ENCODE measurements around the gene EVA1C. TPM values are rescaled to one million over a fixed set of nuclear protein-coding genes. Genes with fewer than 3 reads are reported as not detected.

Gene EVA1C
- total and polyA plus RNA-seq, 2 donors (not counting 3 experiments of a cell fraction or from before 2014, with no cell fraction given), result 22.8 to 38.6 TPM

GRCh38 chr21:32484706-32485380 lies 72.3 kb downstream of the EVA1C start:
- dilution Hi-C loops (cut with MboI; ENCODE audit: extremely low pct_ligation_motif_present, low sequenced_read_pairs), result no loop called here
- Histone ChIP-seq H3K4me2 (ENCODE audit: insufficient read depth, low read length) (no peak overlapping the region), H4K20me1 (replicated peaks; ENCODE audit: control insufficient read depth, extremely low read depth, insufficient read depth, low read length) (no peaks in the 10 kb centered on the region), H3K4me1 (ENCODE audit: control insufficient read depth, extremely low read depth, insufficient read depth, low read length) (peaks cover under 1% of the 10 kb centered on the region), H3K36me3 (ENCODE audit: control insufficient read depth in 2 of 2, extremely low read depth in 1 of 2, insufficient read depth in 2 of 2, low read length in 2 of 2) (no peaks in the 10 kb centered on the region), H3K9me3 (replicated peaks; ENCODE audit: control insufficient read depth, insufficient read depth, low read length) (no peaks in the 10 kb centered on the region), H3K27me3 (ENCODE audit: control insufficient read depth in 2 of 2, insufficient read depth in 2 of 2, low read length in 2 of 2) (no peaks in the 10 kb centered on the region), H3K4me3 (replicated peaks in 1 of 3; ENCODE audit: insufficient read depth in 1 of 3, low read depth in 1 of 3, low read length in 3 of 3) (no peak overlapping the region), H3K9ac (replicated peaks; ENCODE audit: extremely low read depth, insufficient read depth, low read length) (no peak overlapping the region), H3K27ac (ENCODE audit: insufficient read depth, low read depth, low read length) (no peak overlapping the region), H3K79me2 (ENCODE audit: control insufficient read depth, insufficient read depth, low read length) (no peaks in the 10 kb centered on the region), H3K9me1 (replicated peaks; ENCODE audit: control insufficient read depth, extremely low read depth, insufficient read depth, low read length) (no peaks in the 10 kb centered on the region), H2AFZ (ENCODE audit: low read depth, low read length) (no peak overlapping the region)
- no TSS peak for BruUV-seq (replicated peaks)
- DNase-seq (ENCODE audit: low read depth, low spot score) (no peak), FAIRE-seq (no peak)
- intact Hi-C loops (cut with micrococcal nuclease), result no loop called here
- TF ChIP-seq JUN (IDR thresholded peaks at IDR 0.05; ENCODE audit: borderline replicate concordance, insufficient read depth, insufficient read length, low read depth), result no peak
- TF ChIP-seq MYC (IDR thresholded peaks at IDR 0.05; ENCODE audit: low read depth, low read length), result no peak
- TF ChIP-seq, protein P1, sequence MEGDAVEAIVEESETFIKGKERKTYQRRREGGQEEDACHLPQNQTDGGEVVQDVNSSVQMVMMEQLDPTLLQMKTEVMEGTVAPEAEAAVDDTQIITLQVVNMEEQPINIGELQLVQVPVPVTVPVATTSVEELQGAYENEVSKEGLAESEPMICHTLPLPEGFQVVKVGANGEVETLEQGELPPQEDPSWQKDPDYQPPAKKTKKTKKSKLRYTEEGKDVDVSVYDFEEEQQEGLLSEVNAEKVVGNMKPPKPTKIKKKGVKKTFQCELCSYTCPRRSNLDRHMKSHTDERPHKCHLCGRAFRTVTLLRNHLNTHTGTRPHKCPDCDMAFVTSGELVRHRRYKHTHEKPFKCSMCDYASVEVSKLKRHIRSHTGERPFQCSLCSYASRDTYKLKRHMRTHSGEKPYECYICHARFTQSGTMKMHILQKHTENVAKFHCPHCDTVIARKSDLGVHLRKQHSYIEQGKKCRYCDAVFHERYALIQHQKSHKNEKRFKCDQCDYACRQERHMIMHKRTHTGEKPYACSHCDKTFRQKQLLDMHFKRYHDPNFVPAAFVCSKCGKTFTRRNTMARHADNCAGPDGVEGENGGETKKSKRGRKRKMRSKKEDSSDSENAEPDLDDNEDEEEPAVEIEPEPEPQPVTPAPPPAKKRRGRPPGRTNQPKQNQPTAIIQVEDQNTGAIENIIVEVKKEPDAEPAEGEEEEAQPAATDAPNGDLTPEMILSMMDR (IDR thresholded peaks at IDR 0.05; ENCODE audit: extremely low read depth in 1 of 2, insufficient read depth in 1 of 2, low read depth in 1 of 2, low read length in 2 of 2), result no peak
- TF ChIP-seq EZH2 (IDR thresholded peaks at IDR 0.05; ENCODE audit: borderline replicate concordance, low read depth, low read length, severe bottlenecking), result no peak
- no peak for TF ChIP-seq FOS (IDR thresholded peaks at IDR 0.05; ENCODE audit: borderline replicate concordance, insufficient read depth, low read length)
- no peak for TF ChIP-seq POLR2A (IDR thresholded peaks at IDR 0.05; ENCODE audit: low read depth, low read length)
- TF ChIP-seq POLR2AphosphoS5 (IDR thresholded peaks at IDR 0.05; ENCODE audit: insufficient read depth, low read depth, low read length), result no peak
- TF ChIP-seq, protein P2, sequence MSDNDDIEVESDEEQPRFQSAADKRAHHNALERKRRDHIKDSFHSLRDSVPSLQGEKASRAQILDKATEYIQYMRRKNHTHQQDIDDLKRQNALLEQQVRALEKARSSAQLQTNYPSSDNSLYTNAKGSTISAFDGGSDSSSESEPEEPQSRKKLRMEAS (IDR thresholded peaks at IDR 0.05; ENCODE audit: insufficient read depth, insufficient read length), result no peak
- no peak for TF ChIP-seq GATA2 (IDR thresholded peaks at IDR 0.05; ENCODE audit: insufficient read depth, insufficient read length, low read depth, low read length)
- POLR2A ChIA-PET, result no interaction called here
- CTCF ChIA-PET, result no interaction called here

Data from endothelial cell of umbilical vein (primary cell).